ENCODE results near the gene THAP4.

The THAP4 gene, protein sequence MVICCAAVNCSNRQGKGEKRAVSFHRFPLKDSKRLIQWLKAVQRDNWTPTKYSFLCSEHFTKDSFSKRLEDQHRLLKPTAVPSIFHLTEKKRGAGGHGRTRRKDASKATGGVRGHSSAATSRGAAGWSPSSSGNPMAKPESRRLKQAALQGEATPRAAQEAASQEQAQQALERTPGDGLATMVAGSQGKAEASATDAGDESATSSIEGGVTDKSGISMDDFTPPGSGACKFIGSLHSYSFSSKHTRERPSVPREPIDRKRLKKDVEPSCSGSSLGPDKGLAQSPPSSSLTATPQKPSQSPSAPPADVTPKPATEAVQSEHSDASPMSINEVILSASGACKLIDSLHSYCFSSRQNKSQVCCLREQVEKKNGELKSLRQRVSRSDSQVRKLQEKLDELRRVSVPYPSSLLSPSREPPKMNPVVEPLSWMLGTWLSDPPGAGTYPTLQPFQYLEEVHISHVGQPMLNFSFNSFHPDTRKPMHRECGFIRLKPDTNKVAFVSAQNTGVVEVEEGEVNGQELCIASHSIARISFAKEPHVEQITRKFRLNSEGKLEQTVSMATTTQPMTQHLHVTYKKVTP

DNA sequence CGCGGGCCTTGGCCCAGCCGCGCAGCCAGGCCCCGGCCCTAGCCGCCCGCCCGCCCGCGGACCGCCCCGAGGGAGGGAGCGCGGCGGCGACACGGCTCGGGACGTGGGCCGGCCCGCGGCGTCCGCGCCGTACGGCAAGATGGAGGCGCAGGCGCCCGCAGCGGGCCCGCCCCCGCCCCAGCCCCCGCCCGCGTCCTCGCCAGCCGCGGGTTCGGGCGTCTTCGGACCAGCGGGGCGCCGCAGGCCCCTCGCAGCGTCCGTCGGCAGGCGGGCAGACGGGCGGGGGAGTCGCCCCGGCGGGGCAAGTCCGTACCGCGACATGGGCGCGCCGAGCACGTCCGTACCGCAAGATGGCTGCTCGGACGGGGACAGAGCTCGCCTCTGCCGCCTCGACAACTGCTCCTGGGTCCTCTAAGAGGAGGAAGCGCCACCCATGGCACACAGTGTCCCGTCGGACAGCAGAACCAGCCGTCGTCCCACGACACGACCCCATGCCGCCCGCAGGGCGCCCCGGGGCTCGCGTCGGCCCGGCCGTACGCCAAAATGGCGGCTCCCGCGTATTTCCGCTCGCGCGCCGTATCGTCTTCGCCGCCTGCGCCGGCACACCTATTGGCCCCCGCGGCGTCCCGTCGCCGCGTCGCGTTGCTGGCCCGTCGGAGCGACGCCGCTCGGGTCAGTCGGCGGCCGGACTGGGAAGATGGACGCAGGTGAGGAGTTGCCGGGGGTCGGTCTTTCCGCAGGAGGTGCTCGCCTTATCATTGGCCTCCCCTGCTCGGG is at the start of gene THAP4, which contains the start of gene ATG4B:
TSS of gene THAP4 (minus strand) at position 141 of the 777 bp plus-strand sequence. CDS start 141 bp downstream, outside the sequence.
TSS of gene ATG4B (plus strand) at position 676 of the 777 bp plus-strand sequence. CDS start at position 698, 22 bp downstream.
- DNase-seq: peak; percentile 84

DNA sequence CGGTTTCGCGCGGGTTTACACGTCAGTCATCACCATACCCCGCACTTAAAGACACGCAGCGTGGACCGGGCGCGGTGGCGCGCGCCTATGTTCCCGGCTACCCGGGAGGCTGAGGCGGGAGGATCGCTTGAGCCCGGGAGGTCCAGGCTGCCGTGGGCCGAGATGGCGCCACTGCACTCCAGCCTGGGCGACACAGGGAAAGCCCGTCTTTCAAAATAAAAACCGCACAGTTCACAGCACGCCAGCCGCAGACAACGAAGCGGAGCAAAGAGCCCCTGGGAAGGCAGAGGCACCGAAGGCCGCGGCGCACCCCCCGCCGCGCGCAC is 49.3 kb upstream of the THAP4 start:
- no peak for DNase-seq

DNA sequence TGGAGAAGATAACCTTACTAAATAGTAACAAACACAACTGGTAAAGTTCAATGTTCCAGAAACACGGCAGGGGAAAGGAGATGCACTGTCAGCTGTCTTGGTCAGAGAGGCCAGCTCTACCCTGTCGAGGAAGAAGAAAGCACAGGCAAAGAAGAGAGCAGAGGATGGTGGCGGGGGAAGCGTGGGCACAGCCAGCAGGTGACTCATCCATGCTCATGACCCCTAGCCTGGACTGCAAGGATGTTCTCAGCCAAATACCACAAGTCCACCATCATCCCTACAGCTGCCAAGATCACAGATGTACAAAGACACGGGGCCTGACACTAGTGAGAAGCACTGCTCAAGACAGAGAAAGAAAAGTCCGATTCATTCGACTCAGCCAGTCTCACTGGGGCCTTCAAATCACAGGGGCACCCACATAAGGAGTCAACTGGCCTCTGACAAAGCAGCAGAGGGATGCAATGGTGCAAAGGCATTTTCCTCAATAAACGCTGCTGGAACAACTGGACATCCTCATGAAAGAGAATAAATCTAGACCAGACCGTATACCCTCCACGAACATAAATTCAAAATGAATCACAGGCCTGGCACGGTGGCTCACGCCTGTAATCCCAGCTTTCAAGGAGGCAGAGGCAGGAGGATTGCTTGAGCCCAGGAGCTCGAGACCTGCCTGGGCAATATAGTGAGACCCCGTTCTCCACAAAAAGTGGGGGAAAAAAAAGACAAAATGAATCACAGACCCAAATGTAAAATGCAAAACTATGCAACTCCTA is 44.1 kb upstream of the THAP4 start:
- DNase-seq: peak; percentile 82

DNA sequence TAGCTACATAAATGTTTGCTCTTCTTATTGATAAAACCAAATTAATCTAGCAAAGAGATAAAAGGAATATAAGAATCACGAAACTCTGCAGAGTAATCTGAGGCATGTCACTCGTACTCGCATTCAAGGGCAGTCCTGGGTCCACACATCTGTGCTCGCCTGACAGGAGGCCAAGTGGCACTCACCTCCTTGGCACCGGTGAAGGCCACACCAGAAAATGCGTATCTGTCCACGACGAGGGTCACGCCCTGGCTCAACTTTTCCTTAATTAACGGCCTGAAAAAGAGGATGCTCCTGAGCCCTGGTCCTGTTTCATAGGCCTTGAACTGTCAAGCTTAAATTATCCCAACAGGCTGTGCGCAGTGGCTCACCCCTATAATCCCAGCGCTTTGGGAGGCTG is 43.1 kb upstream of the THAP4 start:
- DNase-seq: no peak

DNA sequence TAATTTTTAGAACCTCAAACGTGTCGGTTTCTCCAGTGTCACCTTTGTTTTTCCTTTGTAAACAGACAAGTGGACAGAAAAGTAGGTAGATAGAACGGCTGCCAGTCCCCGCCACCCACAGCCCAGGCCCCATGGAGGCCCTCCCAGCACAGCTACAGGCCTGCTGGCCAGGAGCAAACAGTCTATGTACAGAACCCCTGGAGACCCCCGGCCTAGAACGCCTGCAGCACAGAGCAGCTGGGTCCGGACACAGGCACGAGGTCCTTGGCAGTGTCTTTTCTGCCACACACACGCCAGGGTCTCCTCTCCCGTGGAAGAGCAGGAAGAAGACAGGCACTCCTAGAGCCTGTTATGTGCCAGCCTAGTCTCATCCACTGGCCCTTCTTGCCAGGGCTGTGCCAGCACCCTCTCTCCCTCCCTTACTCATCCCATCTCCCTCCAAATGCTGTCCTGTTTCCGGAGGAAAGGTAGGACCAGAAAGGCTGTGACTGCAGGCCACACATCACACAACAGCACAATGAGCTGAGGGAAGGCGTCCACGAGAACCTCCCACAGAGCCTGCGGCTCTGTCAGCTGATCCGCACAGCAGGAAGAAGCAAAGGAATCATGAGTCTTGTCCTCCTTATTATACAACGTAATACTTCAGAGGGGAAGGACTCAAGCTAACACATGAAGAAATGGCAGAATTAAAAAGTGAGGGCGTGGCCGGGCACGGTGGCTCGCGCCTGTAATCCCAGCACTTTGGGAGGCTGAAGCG is 42.0 kb upstream of the THAP4 start:
- DNase-seq: no peak

DNA sequence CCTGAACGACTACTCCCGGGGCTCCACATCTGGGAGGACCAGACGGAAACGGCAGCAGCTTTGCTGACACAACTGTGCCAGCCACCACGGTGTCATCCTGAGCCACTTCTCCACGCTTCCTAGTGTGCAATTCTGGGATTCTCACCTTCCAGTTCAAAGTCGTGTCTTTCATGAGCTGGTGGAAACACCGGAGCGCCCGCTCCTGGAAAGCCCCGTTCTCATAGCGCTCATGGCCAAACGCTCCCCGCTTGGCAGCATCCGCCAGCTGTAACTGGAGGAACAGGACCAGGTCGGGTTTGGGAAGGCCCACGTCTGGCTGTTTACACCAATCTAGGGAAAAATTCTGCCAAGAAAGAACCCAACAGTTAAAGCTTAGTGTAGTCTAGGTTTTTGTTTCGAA is 41.3 kb upstream of the THAP4 start:
- no peak for DNase-seq

DNA sequence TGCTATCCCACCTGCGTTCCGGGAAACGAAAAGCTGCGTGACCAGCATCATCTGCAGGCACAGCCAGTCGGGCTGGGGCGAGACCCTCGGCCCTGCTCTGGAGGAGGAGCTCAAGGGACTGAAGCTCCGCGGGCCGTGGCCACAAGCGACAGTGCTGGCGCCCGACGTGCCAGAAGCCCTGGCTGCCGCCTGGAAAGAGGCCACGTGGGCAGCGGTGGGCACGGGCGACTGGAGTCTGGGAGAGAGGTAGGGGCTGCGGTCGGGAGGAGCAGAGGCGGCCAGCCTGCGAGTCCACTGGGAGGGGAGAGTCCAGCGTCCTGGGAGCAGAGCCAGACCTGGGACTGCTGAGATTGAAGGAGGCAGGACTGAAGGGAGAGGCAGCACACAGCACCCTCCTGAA is 40.4 kb upstream of the THAP4 start:
- no peak for DNase-seq

DNA sequence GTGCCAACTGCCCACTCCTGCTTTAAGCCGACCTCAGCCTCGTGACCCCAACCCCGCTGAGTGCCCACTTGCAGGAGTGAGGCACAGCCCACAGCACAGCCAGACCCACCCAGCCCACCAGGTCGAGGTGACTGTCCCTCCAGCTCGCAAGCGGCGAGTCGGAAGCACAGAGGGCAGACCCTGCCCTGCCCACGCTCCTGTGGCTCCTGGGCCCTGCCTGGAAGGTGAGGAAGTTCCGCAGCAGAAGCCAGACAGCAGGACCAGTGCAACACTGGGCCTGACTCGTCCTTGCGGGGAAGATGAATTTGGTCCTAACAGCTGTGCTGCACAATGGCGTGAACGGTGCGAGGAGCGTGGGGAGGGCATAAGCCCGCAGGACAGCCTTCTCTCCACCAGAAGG is 39.7 kb upstream of the THAP4 start:
- no peak for DNase-seq

DNA sequence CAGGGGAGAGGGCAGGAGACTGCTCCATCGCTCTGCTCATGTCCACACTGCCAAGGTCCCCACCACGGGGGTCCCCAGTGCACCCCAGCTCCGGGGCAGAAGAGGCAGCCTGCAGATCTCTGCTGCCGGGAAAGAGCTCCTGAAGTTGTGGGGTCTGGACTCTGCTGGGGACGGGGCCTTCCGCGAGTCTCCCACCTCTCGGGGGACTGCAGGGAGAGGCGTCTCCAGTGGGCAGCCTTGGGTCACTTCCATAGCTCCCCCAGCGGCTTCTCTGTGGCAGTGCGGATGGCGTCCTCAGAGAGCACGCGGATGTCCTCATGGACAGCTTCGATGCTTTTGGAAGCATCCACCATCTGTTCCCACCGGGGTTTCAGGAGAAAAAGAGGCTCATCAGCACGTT is 38.9 kb upstream of the THAP4 start:
- DNase-seq: no peak

DNA sequence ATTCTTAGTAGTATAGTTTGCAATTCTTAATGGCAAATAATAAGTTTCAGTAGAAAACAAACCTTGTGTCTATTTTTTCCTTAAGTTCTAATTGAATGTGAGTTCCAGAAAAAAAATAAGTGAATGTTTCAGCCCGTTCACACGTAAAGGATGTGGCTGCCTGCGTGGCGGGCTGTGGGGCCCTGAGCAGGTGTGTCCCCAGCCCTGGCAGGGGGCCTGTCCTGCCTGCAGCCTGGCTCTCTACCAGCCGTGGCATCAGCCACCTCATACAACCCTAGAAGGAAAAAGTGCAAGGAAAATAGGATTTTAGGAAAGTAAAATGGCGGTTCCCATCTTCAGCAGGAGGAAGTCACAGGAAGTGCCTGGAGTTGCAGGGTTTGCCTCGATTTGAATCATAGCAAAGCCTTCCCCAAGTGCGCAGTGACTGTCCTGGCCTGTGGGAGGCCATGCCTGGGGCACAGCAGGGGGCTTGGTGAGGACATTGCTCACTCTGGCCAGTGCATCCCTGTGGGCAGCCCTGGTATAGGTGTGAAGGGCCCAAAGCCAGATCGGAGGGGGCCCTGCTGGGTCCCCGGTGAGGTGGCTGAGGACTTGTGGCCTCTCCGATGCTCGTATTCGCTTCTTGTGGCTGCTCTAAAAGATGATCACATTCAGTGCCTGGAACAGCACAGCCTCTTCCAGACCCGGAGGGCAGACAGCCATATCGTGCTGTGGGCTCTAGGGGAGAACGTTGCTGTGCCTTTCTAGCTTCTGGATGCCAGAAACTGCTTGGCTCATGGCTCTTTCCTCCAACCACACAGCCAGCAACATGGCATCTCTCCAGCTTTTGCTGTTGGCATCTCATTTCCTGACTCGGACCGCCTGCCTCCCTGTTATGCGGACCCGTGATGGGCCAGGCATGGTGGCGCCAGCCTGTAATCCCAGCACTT is 37.1 kb upstream of the THAP4 start:
- no peak for DNase-seq

DNA sequence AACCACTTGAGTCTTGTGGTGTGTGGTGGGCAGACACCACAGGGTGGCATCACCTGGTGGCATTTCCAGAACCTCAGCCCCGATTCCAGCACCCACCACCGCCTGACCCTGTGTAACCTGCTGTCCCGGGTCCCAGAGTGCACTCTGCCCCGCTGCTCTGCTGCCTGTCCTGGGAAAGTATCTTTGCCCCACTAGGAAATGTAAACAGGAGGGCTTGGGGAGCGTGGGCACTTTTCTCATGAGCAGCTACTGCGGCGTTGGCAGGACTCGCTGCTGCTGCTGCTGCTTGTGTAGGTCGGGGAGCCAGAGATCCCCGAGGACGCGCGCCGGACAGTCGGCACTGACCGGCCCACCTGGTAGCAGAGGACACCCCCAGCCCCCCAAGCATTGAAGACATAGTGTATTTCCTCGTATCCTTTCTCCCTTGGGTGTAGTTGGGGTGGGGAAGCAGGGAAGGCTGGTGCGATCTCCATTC is 36.3 kb upstream of the THAP4 start:
- no peak for DNase-seq

DNA sequence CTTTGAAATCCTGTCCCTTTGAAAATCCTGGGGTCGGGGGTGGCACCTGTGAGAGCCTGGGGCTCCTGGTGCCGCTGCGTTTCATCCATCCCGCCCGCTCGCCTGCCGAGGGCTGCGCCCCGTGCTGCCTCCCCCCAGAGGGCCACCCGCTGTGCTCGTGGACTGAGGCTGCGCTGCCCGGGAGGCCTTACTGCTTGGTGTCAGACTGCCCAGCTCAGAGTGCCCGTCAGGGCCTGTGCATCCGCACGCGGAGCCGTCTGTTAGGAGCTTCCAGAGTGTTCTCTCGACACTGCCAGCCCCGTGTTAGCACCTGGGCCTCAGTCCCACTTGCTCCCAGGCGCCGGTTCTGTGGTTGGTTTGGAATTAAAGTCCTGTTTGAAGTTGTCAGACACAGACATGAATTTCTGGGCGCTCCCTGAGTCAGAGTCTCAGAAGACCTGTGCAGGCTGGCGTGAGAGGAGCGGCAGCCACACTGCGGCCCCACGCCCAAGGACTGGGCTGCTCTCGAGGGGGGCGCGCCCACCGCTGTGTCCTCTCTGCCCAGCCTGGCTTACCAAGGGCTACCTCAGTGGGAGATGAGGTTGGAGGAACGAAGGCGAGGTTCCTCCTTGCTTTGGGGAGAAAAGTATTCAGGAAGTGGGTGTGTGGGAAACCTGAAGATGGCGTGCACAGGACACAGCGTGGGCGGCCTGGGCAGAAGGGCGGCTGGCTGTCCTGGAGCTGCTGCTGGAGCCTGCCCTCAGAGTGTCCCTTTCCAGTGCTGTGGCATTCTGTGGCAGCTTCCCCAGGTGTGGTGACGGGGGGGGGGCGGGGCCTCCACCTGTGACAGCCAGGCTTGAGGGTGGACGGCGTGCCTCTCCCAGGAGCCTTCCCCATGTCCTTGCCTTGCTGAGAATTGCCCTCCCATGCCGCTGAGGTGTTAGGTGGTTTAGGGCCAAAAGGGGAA is 35.6 kb upstream of the THAP4 start:
- no peak for DNase-seq

DNA sequence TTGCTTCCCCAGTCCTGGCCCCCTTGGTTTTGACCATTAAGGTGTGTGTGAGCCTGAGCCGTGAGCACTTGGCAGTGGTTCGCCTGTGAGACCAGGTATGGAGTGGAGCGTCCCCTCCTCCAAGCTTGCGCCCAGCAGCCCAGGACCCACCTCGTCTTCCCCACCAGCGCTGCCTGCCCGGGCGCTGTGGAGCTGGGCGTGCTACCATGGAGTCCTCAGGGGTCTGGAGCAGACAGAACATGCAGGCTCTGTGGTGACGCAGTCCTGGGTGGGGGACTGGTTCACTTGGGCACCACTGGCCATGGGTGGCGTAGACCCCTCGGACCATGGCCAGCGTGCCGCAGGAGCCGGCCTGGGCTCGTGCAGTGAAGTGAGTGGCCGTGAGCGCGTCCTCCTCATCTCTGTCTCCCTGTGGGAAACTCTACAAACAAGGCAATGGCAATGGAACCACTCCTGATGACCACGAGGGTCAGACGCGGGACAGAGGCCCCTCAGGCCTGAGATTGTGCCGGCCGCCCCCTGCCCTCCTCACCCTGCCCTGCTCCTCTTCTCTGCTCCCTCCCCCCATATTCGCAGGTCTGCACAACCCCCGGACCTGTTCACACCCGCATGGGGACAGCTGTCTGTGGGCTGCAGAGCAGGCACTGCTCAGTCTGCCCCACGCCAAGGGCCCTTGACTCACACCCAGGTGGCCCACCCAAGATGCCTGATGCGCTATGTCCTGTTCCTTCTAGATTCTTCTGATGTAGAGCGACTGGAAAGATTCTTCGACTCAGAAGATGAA is 34.7 kb upstream of the THAP4 start:
- DNase-seq: no peak

DNA sequence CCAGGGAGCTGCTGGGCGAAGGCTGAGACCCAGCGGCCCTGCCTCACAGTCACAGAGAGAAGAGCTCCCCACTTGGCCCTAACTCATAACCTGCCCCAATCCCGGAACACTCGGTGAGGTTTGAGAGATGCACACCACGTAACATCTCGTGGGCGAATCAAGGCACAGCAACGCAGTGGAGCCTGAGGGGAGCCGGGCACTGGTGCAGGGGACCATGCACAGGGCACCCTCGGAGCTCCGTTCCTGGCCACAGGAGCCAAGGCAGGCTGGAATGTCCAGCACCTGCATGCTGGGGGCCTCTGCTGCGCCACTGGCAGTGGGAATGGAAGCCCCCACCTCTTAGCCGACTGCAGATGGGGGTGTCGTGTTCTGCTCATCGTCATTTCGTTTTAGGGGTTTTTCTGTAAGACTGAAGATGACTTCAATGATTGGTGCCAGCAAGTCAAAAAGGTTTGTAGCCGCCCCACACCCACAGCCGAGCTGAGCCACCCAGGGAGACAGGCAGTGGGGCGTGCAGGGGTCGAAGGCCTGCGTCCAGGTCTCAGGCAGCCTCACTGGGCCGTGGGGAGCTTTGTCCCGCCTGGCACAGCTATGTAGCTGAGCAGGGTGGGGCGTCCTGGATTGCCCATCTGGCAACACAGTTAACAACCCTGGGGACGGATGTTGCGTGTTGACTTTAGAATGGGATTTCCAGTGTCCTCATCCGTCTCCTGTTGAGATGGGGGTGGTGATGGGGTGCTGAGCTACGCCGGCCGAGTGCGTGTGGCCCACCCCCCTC is 33.6 kb upstream of the THAP4 start:
- no peak for DNase-seq

DNA sequence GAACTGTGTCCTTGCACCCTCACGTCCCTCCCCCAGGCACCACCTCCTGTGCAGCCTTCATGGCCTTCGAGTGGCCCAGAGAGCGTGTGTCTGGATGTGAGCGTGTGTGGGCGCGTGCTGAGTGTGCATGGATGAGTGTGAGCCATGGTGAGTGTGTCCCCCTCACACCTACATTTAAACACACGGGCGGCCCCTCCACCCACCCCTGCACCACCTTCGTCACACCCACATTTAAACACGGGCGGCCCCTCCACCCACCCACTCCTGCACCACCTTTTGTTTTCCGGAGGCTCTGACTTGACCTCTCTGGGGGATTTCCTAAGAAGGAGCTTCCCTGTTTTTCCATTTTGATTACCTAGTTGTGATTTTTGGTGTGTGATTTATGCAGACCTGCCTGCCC is 31.9 kb upstream of the THAP4 start:
- DNase-seq: no peak

DNA sequence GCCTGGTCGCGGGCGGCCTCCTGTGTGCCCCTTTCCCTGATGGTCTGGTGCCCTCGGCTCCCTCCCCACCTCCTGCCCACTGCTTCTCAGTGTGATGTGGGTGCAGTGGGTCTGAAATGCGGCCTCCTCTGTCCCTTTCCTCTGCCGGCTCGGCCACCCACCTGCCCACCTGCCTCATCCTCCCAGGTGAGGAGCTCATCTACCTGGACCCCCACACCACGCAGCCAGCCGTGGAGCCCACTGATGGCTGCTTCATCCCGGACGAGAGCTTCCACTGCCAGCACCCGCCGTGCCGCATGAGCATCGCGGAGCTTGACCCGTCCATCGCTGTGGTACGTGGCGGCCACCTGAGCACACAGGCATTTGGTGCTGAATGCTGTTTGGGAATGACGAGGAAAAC is 31.4 kb upstream of the THAP4 start:
- no peak for DNase-seq

DNA sequence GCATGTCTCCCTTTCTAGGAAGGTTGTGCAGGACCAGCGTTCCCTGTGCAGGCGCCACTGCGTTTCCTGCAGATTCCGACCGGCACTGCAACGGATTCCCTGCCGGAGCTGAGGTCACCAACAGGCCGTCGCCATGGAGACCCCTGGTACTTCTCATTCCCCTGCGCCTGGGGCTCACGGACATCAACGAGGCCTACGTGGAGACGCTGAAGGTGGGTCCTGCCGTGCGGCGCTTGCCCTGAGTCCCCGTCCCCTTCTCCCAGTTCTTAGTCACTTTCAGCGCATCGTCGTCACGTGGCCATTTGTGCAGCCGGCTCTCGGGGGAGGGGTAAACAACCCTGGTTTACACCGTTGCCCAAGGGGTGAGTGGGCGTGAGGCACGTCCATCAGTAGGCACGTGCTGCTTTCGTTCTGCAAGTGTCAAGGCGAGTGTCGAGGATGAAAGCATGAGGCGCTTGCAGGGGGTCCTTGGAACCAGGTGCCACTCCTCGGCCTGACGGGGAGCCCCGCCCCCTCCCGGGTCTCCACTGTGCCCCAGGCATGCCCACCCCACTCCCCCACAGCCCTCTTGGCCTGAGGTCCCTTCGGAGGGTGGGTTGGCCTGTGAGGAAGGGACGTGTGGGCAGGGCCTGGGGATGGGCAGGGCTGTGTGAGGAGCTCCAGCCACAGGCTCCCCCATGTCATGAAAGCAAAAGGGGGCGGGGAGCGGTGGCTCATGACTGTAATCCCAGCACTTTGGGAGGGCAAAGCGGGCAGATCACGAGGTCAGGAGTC is 29.9 kb upstream of the THAP4 start:
- DNase-seq: peak; percentile 18

Data from fibroblast of skin of right biceps (primary cell).